Measurements from ENCODE around the gene NOVA1.

NOVA1 gene

GRCh38 chr14:26444822-26445221, 153.0 kb downstream of the NOVA1 start:
- DNase-seq (ENCODE audit: low read depth), result no peak

DNA sequence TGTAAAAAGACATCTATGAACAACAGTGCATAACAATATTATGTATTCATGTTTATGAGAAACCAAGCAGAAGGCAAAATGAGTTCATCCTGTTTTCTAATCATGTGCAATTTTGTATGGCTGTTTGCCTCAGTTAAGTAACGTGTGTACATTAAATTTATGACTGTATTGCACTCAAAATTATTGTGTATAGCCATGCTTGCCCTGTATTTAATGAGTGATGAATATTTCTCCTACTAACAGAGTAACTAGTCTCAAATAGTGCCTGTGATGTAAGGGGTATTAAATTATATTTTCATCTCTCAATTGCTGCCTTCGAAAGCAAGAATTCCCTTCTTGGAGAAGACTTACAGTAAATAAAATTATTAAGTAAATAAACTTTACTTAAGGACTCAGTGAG, 154.2 kb downstream of the NOVA1 start:
- DNase-seq (ENCODE audit: low read depth), result no peak

GRCh38 chr14:26429205-26429604, 168.6 kb downstream of the NOVA1 start:
- no peak for DNase-seq (ENCODE audit: low read depth)

DNA sequence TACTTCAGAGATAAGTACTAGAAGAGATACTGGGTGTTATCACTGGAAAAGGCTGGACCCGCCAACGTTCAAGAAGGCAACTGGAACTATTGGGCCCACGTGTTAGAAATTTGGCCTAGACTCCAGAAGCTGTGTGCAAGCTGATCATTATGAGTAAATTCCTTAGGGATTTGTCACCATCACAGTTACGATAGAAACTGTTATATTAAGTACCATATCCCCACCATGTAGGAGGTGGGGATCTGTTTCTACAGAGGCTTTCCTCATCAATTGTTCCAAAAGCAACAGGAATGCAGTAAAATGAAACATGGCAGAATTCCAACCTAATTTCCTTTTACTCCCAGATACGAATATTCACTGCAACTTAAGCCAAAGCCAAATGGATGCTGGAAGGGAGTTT, 170.7 kb downstream of the NOVA1 start:
- no peak for DNase-seq (ENCODE audit: low read depth)

- no peak for DNase-seq (ENCODE audit: low read depth)
These were observed 173.3 kb downstream of the NOVA1 start for GRCh38 chr14:26424537-26424936.

DNA sequence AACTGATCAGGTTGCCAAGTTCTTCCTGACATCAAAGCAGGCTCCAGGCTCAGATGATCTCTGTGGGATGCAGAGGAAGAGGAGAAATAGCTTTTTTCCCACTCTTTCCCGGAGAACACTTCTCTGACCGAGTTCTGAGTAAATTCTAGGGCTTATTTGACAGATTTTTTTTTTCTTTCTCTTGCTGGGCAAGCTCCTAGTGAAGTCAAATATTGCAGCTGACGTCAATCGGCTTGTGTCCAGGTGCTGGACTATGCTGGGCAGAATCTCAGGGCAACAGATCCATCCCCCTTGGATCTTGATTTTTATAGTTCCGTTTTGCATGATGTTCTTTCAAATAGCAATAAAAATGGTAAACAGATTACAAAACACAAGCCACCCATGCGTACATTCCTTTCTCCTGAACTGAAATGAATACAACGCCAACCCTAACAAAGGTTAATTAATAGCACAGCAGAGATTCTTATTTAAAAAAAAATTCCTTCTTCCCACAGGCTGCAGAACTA, 182.2 kb downstream of the NOVA1 start:
- DNase-seq (ENCODE audit: low read depth), result no peak

DNA sequence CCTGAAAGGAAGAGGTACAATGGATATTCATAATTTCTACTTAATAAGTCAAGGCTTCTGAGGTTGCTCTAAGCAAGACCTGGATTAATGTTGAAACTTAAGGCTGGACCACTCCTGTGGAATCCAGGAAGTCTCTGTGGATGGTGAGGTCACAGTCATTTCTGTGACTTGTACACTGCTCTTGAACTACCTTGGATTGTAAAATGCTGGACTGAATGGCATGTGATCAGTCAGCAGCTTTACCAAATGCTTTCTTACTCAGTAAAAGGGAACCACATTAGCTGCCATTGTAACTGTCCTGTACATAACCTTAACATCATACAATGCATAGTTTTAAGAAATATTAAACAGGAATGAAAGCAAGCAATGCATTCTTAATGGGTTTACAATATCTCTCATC, 182.9 kb downstream of the NOVA1 start:
- DNase-seq (ENCODE audit: low read depth), result no peak

DNA sequence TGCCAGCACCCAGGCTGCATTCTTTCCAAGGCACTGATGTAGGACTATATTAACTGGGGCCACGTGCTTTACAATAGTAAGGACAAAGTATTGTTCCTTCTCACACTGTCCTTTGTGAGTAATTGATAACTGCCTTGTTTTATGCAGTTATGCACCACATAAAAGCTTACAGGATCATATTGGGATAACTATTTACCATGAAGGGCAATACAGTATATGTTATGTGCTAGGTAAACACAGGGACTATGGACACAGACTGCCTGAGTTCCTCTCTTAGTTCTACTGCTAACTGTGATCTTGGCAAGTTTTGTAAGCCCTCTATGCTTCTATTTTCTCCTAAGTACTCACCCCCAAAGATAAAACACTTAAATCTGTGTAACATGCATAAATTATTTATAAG, 183.7 kb downstream of the NOVA1 start:
- no peak for DNase-seq (ENCODE audit: low read depth)

GRCh38 chr14:26412421-26412820, 185.4 kb downstream of the NOVA1 start:
- DNase-seq (ENCODE audit: low read depth), result no peak

- DNase-seq (ENCODE audit: low read depth), result no peak
These were observed 187.6 kb downstream of the NOVA1 start for GRCh38 chr14:26410189-26410685.

GRCh38 chr14:26404927-26405326, 192.9 kb downstream of the NOVA1 start:
- no peak for DNase-seq (ENCODE audit: low read depth)

- DNase-seq (ENCODE audit: low read depth), result no peak
These were observed 194.1 kb downstream of the NOVA1 start for GRCh38 chr14:26403760-26404159.

GRCh38 chr14:26402126-26402525, 195.7 kb downstream of the NOVA1 start:
- DNase-seq (ENCODE audit: low read depth), result no peak

DNA sequence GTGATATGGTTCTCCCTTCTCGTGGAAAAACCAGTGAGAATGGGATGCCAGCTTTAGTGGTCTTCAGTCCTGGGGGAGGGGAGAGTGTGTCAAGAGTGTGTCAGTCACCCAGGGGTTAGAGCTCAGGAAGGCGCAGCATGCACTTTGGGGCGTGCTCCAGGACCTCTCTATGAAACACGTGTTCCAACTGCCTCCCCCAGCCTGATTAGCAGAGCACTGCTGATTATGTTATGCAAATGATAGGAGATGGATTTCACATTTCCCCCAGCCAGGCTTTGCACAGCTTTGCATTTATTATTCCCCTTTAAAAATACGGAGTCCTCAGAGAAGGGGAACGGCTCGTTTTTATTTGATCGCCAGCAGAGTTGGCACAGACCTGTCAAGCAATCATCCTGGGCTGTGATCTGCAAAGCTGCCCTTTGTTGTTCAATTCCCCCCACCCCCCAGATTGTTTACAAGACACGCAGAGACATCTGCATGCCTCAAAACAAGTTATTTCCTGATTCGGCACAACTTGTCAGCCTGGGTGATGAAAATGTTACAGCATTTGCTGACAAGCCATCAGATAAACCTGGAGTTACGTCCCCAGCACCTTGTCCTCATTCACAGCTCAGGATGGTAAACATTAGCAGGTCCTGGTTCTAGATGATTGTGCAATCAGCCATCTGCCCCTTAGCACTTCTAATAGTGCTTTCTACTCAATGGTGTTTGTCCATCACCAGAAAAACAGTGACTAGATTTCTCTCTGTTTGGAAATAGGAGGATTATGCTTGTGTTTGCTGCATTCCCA, 196.5 kb downstream of the NOVA1 start:
- DNase-seq (ENCODE audit: low read depth), result no peak

DNA sequence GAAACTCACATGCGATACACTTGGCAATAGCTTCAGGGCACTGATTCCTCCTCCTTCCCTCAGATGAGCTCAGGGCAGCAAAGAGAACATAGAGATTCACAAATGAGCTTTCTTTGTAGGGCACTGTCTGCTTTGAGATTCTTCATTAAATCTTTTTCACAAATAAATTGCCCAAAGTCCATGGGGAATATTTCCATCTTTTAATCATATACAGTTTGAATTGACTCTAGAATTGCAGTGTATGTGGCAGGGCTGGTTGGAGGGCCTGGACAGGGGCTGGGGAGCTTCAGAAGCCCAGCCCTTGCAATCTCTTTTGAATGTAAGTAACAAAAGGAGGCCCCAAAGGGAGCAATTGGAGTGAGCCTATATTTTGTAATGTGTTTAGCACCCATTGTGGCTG, 197.5 kb downstream of the NOVA1 start:
- no peak for DNase-seq (ENCODE audit: low read depth)

GRCh38 chr14:26398616-26399015, 199.2 kb downstream of the NOVA1 start:
- no peak for DNase-seq (ENCODE audit: low read depth)
